Common myeloid progenitor, CD34-positive (primary cell): ENCODE results near the gene SRSF5.

Source experiments
- CTCF ChIA-PET: fragments of 350-600 bp; sonication (Branson Sonifier 250); formaldehyde crosslinking; loops from one replicate; lab custom pipeline; 2021; ENCODE audit warnings: antibody characterized with exemption; lab: Charles Lee
- POLR2A ChIA-PET: fragments of 350-600 bp; sonication (Branson Sonifier 250); formaldehyde crosslinking; loops from one replicate; lab custom pipeline; 2021; ENCODE audit warnings: antibody characterized with exemption; lab: Charles Lee
- DNase-seq, 3 donors: peaks; one replicate each; pipeline versions ENCODE4 v3.0.0 to v3.0.0-alpha.2; 2013
- H3K27ac ChIP-seq, 2 experiments: 1 replicate in 1 of 2; 2 replicates in 1 of 2; pipeline ENCODE4 v1.7.0; 2013; ENCODE audit warnings: inconsistent platforms in 2 of 2, low read length in 2 of 2, mild to moderate bottlenecking in 2 of 2, low read depth in 1 of 2, moderate library complexity in 1 of 2; ENCODE audit not compliant: severe bottlenecking in 2 of 2, insufficient read depth in 1 of 2, poor library complexity in 1 of 2
- H3K27me3 ChIP-seq, 5 experiments: replicated peaks in 2 of 5; 1 replicate in 3 of 5; 2 replicates in 2 of 5; pipeline versions ENCODE4 v1.6.1 to v1.7.0; 2013; ENCODE audit warnings: low read length in 4 of 5, mild to moderate bottlenecking in 2 of 5, moderate library complexity in 2 of 5, inconsistent platforms in 1 of 5; ENCODE audit not compliant: insufficient read depth in 5 of 5, control insufficient read depth in 4 of 5
- H3K36me3 ChIP-seq, 4 experiments: 1 replicate in 2 of 4; 2 replicates in 2 of 4; pipeline versions ENCODE4 v1.6.1 to v1.7.0; 2013; ENCODE audit warnings: low read length in 3 of 4, control low read depth in 1 of 4, mild to moderate bottlenecking in 1 of 4; ENCODE audit not compliant: control insufficient read depth in 4 of 4, insufficient read depth in 4 of 4
- H3K4me1 ChIP-seq, 4 experiments: 1 replicate in 3 of 4; 2 replicates in 1 of 4; pipeline versions ENCODE4 v1.6.1 to v1.7.1; 2013; ENCODE audit warnings: low read length in 3 of 4, mild to moderate bottlenecking in 3 of 4, control low read depth in 1 of 4, inconsistent platforms in 1 of 4, moderate library complexity in 1 of 4; ENCODE audit not compliant: control insufficient read depth in 4 of 4, insufficient read depth in 4 of 4; ENCODE audit errors: control extremely low read depth in 1 of 4
- H3K4me3 ChIP-seq, 7 experiments: 1 replicate in 4 of 7; 2 replicates in 3 of 7; pipeline versions ENCODE4 v1.5.1 to v1.7.0; 2013; ENCODE audit warnings: mild to moderate bottlenecking in 7 of 7, low read length in 6 of 7, moderate library complexity in 6 of 7, inconsistent platforms in 2 of 7, low read depth in 2 of 7, control low read depth in 1 of 7; ENCODE audit not compliant: insufficient read depth in 4 of 7, control insufficient read depth in 1 of 7; ENCODE audit errors: extremely low read depth in 1 of 7
- H3K9me3 ChIP-seq, 5 experiments: 1 replicate in 4 of 5; 2 replicates in 1 of 5; pipeline versions ENCODE4 v1.6.1 to v1.7.1; 2013; ENCODE audit warnings: low read length in 4 of 5, mild to moderate bottlenecking in 2 of 5, inconsistent platforms in 1 of 5, low read depth in 1 of 5, moderate library complexity in 1 of 5; ENCODE audit not compliant: control insufficient read depth in 4 of 5, insufficient read depth in 2 of 5; ENCODE audit errors: control extremely low read depth in 1 of 5
- WGBS: methylation state at CpG from one replicate; pipeline ENCODE4 v1.1.5; 2013; ENCODE audit not compliant: insufficient coverage; 5-methylcytosine and 5-hydroxymethylcytosine counted together

The SRSF5 gene

DNA sequence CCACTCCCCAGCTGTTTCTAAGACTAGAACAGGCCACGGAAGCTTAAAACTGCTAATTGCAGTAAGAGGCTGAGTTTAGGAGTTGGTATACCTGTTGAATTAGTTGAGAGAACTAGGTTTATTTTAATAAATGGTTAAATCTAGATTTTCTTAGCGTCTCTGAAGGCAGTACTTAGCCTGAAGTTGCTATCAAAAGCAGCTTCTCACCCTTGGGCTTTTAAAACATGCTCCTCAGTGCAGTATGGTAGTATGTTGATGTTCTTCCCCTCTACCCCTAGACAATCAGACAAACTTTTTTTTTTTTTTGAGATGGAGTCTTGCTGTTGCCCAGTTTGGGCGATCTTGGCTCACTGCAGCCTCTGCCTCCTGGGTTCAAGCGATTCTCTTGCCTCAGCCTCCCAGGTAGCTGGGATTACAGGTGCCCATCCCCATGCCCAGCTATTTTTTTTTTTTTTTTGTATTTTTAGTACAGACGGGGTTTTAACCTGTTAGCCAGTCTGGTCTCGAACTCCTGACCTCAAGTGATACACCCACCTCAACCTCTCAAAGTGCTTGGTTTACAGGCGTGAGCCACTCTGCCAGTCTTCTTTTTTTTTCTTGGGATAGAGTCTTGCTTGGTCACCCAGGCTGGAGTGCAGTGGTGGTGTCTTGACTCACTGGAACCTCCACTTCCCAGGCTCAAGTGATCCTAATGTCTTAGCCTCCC, 6.8 kb downstream of the SRSF5 start:
- Histone ChIP-seq H3K27ac (no peak overlapping the region), H3K9me3 (no peaks in the 10 kb centered on the region), H3K27me3 (no peaks in the 10 kb centered on the region), H3K36me3 (peaks cover 25 to 95% (median 59%) of the 10 kb centered on the region in 4 experiments), H3K4me1 (peaks cover 0 to 7% (median 3%) of the 10 kb centered on the region in 4 experiments), H3K4me3 (no peak overlapping the region)
- peak in 1 of 3 donors; percentile 46 for DNase-seq
- CTCF ChIA-PET, result interaction anchor here (1.0 to 1.5 kb wide), 2 partner anchors 43 to 189 kb away, joined by 3 to 4 read pairs; no protein-coding TSS in a partner anchor
- POLR2A ChIA-PET, result interaction anchor here (0.6 to 0.9 kb wide), 3 partner anchors 18 to 809 kb away, joined by 3 to 9 read pairs (median 7); partner anchors contain the start of gene SUSD6
- WGBS, result 100% methylated on average over 3 of the region's 7 CpGs

DNA sequence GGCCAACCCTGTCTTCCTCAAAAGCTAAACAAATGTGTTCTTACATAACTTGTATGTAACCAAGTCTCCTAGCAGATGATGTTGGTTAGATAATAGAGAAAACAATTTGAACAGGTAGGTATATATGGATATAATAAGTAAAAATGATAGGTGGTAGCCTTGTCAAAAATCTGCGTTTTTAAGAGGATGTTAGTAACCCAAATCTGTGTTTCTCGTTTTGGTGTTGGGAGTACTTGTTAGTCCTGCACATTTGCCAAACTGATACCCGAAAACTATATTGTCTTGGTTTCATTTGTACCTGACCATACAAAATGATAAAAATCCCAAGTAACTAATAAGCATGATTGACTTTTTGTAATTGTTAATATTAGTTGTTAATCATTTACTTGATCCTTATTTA, 8.1 kb downstream of the SRSF5 start:
- no peaks in the 10 kb centered on the region for H3K27me3 ChIP-seq
- POLR2A ChIA-PET, result no interaction called here
- no peak overlapping the region for H3K4me3 ChIP-seq
- no peaks in the 10 kb centered on the region for H3K9me3 ChIP-seq
- H3K27ac ChIP-seq, result no peak overlapping the region
- 90% methylated on average over 2 of the region's 3 CpGs for WGBS
- CTCF ChIA-PET, result no interaction called here
- H3K4me1 ChIP-seq, result no peaks in the 10 kb centered on the region
- H3K36me3 ChIP-seq, result peaks cover 20 to 92% (median 53%) of the 10 kb centered on the region in 4 experiments
- no peak for DNase-seq

GRCh38 chr14:69776875-69777453, 10.0 kb downstream of the SRSF5 start:
- H3K9me3 ChIP-seq, result no peaks in the 10 kb centered on the region
- no peaks in the 10 kb centered on the region for H3K27me3 ChIP-seq
- H3K36me3 ChIP-seq, result peaks cover 9 to 78% (median 46%) of the 10 kb centered on the region in 4 experiments
- ChIA-PET POLR2A (interaction anchor here (1.3 kb wide), 1 partner anchor 10 kb away, joined by 12 read pairs; the partner anchor contains the start of gene SRSF5), CTCF (interaction anchor here (1.0 to 1.2 kb wide), 2 partner anchors 19 to 194 kb away, joined by 3 read pairs; no protein-coding TSS in a partner anchor)
- no peak overlapping the region for H3K4me3 ChIP-seq
- no peak for DNase-seq
- no peak overlapping the region for H3K27ac ChIP-seq
- H3K4me1 ChIP-seq, result no peaks in the 10 kb centered on the region
- 96% methylated on average over 3 of the region's 4 CpGs for WGBS

DNA sequence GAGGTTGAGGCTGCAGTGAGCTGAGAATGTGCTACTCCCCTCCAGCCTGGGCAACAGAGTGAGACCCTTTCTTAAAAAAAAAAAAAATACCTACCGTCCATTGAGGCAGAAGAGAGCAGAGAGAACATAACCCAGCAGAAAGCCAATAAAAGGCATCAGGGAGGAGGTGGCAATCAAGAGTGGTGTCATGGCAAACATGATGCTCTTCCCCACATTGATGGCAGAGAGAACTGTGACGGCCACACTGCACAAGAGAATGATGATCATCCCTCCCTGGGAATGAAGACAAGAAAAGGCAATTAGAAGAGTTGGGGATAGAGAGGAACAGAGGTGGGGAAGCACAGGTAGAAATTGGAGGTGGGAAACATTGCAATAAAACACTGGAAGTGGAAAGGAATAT, 12.1 kb downstream of the SRSF5 start:
- Histone ChIP-seq H3K4me1 (no peaks in the 10 kb centered on the region), H3K36me3 (peaks cover 9 to 57% (median 36%) of the 10 kb centered on the region in 4 experiments), H3K27me3 (no peaks in the 10 kb centered on the region), H3K4me3 (no peak overlapping the region), H3K27ac (no peak overlapping the region), H3K9me3 (no peaks in the 10 kb centered on the region)
- CTCF ChIA-PET, result interaction anchor here (2.6 kb wide), 1 partner anchor 13 kb away, joined by 6 read pairs; the partner anchor contains the start of gene SRSF5
- WGBS, result no CpG with 5 or more reads among the region's 2 CpGs
- DNase-seq, result no peak
- POLR2A ChIA-PET, result no interaction called here

GRCh38 chr14:69780092-69780491, 13.2 kb downstream of the SRSF5 start:
- no CpG with 5 or more reads among the region's 1 CpG for WGBS
- DNase-seq, result no peak
- Histone ChIP-seq H3K36me3 (peaks cover 9 to 48% (median 32%) of the 10 kb centered on the region in 4 experiments), H3K4me3 (no peak overlapping the region), H3K4me1 (no peaks in the 10 kb centered on the region), H3K27ac (no peak overlapping the region), H3K27me3 (no peaks in the 10 kb centered on the region), H3K9me3 (no peaks in the 10 kb centered on the region)
- ChIA-PET POLR2A (no interaction called here), CTCF (interaction anchor here (0.9 to 2.6 kb wide), 2 partner anchors 14 to 176 kb away, joined by 3 to 6 read pairs; partner anchors contain the start of gene SRSF5)

- Histone ChIP-seq H3K4me3 (no peak overlapping the region), H3K27ac (no peak overlapping the region), H3K4me1 (no peaks in the 10 kb centered on the region), H3K36me3 (peaks cover 9 to 41% (median 27%) of the 10 kb centered on the region in 4 experiments), H3K27me3 (no peaks in the 10 kb centered on the region), H3K9me3 (no peaks in the 10 kb centered on the region)
- CTCF ChIA-PET, result no interaction called here
- 100% methylated on average over 3 of the region's 3 CpGs for WGBS
- POLR2A ChIA-PET, result no interaction called here
- DNase-seq, result no peak
These were observed 14.0 kb downstream of the SRSF5 start for GRCh38 chr14:69780952-69781351.

- Histone ChIP-seq H3K27ac (no peak overlapping the region), H3K4me1 (no peaks in the 10 kb centered on the region), H3K36me3 (peaks cover 0 to 9% (median 6%) of the 10 kb centered on the region in 4 experiments), H3K27me3 (no peaks in the 10 kb centered on the region), H3K9me3 (no peaks in the 10 kb centered on the region), H3K4me3 (no peak overlapping the region)
- ChIA-PET POLR2A (no interaction called here), CTCF (no interaction called here)
- 100% methylated on average over 1 of the region's 1 CpG for WGBS
- no peak for DNase-seq
These were observed 18.0 kb downstream of the SRSF5 start for GRCh38 chr14:69784942-69785341.
